TTC549 (cell line): ENCODE results near the gene BRME1.

Experiments used
- FAIRE-seq: peaks from 2 replicates; lab custom pipeline; 2012; peaks lifted over from hg19 to GRCh38; lab: Jason Lieb, UNC

The BRME1 gene

DNA sequence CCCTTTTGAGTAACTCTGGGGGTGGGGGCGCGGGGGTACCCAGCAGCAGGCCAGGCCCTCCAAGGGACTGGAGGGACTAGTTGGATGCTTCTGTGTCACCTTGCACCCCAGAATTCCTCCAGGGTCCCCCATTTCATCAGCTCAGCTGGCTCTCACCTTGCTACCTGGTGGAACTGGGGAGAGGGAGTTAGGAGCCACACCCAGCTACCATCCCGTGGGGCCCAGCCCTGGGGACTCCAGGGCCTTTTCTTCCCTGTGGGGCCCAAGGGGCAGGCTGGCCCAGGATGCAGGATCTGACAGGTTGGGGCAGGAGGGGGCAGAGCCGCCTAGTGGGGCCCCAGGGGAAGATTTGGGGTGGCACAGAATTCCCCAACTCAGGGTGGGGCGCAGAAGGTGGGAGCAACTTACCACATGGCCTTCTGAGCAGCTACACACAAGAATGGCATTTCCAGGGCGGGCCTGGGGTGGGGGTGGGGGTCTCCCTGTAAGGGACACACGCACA lies 61.7 kb downstream of the BRME1 start:
- FAIRE-seq: no peak

DNA sequence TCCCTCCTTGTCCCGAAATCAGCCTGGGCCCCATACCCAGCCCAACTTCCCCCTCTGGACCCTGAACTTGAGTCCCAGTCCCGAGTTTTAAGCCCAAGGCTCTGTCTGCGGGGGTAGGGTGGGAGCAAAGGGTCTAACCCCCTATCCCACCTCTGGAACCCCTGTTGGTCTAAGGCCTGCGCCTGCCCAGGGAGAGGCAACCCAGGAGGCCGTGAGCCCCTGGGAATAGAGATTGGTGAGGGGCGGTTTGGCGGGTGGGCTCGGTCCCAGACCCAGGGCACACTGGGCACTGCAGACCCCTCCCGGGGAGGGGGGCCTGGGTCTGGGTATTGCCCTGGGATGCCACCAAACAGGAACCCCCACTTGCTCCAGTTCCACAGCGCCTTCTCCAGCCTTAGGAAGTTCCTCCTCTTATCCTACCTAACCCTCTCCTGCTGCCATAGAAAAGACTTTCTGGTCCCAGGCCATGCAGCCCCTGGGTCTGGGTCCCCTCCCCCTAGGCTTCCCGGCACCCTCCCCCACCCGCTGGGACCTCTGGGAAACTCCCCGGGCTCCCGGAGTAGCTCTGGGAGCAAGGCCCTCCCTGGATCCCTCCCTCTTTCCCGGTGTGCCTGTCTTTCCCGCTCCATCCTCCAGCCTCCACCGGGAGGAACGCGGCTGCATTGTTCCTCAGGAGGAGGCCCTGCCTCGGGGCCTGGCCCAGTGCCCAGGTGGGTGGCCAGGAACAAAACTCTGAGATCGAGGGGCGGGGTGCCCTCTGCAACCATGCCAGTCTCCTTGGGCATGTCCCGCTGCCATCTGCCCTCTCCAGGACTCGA lies 62.6 kb downstream of the BRME1 start:
- no peak for FAIRE-seq

DNA sequence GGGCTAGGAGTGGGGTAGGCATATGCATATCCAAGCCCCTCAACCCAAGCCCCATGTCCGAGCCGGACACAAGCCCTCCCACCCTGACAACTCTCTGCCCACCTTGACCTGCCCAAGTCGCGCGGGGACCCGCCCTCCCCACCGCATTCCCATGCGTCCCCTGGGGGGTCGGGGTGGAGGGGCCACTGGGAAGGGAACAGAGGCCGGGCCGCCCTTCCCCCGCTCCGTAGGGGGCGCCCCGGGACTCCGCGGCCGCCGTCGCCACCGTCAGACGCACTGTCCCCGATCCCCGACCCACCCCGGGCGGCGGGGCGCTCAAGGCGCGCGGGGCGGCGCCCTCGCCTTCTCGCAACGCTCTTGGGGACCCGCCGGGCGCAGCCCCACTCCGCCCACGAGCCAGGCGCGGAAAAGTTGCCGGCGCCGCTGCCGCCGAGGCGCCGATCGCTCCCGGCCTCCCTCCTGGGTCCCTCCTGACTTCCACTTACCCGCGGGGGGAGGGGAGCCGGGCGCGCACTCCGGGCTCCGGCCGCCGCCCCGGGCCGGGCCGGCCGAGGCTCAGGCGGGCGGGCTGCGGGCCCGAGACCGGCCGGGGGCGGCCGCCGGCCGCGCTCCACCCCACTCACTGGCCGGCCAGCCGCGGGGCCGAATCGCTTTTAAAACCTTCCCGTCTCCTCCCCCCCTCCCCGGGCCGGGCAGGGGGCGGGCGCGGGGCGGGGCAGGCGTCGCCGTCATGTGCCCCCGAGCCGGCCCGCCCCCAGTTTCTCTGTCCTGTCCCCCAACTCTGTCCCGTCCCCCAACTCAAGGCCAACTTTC lies 63.4 kb downstream of the BRME1 start:
- no peak for FAIRE-seq

DNA sequence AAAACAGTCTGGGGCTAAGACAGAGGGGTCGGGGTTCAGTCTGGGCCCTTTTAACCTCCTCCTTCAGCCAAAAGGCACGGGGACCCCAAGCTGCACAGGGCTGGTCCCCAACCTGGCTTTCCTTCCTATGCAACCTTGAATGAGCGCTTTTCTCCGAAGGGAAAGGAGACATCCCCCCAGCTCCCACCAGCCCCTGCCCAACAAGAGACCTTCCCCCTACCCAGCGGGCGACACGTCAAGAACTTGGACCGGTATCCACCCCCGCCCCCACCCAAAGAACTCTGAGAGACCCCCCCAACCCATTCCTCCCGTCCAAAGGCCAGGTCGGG lies 64.0 kb downstream of the BRME1 start:
- no peak for FAIRE-seq

DNA sequence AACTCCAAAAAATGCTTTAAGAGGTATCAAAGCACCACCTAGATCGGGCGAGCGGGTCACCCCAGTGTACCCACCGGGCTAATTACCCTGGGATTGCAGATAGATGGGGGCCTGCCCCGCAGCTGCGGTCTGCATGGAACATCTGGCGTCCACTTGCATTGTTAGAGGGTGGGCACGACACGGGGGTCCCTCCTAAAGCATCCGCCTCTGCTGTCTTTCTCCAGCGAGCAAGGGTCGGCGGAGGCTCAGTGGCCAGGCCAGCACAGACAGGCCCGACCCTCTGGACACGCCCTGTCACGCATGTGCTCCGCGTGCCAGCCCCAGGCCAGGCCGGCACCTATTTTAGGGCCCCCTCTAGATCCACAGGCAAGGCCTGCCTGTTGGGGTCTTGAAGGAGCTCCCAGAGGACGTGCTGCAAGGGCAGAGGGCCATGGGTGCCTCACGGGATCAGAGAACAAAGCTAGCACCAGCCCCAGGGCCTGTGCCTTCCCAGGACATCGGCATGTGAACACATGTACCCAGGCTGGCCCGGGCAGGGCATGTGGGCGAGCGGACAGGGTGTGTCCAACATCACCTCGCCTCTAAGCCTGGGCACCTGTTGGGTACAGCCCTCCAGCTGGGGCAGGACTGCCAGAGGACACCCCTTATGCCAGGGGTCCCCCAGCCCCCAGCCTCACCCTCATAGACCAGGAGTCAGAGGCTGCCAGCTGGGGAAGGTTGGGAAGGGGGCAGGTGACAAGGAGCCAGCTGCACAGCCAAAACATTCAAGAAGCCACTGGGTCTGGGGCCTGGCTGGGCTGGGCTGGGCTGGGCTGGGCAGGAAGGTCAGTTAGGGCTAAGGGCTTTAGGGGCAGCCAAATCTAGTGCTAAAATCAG lies 64.6 kb downstream of the BRME1 start:
- FAIRE-seq: no peak

DNA sequence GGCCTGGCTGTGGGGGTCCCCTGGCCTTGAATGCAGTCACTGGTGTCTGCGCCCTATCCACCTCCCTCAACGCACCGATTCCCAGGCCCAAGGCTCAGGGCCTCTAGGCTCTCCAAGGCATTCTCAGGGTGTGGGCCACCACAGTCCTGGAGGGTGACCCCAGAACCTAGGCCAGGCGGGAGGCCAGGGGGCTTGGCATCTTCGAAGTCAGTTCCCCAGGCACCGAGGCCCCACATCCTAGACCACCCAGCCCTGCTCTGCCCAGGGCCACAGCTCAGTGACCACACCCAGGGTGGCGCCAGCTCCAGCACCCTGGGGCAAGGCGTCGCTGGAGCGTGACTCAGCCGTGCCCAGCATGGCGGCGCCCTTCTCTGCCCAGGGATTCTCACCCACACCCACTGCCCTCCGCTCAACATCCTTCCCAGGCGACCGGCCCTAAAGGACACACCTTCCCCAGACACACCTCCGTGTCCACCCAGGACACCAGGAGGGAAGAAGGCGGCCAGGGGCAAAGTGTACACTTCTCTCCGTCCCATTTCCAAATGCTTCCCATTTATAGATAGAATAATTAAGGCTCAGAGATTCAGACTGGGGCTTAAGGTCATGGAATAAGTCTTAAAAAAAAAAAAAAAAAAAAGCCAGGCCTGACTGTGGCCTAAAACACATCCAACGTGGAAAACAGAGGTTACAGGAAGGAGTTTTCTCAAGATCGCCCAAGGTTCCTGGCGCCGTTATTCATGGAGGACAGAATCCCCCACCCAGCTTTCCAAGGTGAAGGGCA lies 65.4 kb downstream of the BRME1 start:
- no peak for FAIRE-seq

DNA sequence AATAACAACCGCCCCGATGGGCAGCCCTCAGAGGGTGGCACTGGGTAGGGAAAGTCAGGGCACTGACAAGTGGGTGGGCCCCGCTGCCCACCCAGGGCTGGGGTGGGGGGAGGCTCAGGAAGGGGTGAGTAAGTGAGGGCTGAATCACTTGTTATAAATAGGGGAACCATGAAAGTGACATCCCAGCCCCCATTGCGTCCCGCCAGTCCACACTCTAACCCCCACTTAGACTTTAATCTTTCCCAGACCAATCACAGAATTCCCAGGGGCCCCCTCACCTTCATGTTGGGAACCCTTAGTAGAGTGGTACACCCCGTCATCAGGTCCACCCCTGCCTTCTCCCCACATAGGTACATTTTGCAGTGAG lies 66.0 kb downstream of the BRME1 start:
- FAIRE-seq: no peak

GRCh38 chr19:13839130-13839937 lies 66.6 kb downstream of the BRME1 start:
- no peak for FAIRE-seq

DNA sequence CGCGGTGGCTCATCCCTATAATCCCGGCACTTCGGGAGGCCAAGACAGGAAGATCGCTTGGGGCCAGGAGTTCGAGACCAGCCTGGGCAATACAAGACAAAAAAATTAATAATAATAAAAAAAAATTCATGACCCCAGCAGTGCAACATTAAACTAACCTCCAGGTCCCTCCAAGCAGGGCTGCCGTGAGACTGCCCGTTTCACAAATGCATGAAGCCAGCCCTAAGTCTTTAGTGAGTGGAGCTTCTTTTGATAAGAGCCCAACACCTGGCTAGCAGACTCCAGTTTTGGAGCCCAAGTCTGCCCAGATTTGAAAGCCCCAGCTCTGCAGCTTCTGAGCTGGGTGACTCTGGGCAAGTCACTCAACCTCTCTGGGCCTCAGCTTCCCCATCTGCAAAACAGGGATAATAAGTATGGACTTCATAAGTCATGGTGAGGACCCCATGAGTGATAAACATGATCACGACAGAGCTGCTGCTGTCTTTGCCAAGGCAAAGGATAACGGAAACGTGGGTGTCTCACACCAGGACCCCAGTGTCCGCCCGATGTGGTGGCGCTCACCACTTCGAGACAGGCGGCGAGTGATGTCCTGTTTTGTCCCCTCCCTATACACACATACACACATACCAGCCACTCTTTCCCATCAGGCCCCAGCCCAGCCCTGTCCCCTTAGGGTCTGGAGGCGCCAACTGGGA lies 67.3 kb downstream of the BRME1 start:
- no peak for FAIRE-seq

- FAIRE-seq: no peak
These were observed 69.9 kb downstream of the BRME1 start for GRCh38 chr19:13835791-13836723.

DNA sequence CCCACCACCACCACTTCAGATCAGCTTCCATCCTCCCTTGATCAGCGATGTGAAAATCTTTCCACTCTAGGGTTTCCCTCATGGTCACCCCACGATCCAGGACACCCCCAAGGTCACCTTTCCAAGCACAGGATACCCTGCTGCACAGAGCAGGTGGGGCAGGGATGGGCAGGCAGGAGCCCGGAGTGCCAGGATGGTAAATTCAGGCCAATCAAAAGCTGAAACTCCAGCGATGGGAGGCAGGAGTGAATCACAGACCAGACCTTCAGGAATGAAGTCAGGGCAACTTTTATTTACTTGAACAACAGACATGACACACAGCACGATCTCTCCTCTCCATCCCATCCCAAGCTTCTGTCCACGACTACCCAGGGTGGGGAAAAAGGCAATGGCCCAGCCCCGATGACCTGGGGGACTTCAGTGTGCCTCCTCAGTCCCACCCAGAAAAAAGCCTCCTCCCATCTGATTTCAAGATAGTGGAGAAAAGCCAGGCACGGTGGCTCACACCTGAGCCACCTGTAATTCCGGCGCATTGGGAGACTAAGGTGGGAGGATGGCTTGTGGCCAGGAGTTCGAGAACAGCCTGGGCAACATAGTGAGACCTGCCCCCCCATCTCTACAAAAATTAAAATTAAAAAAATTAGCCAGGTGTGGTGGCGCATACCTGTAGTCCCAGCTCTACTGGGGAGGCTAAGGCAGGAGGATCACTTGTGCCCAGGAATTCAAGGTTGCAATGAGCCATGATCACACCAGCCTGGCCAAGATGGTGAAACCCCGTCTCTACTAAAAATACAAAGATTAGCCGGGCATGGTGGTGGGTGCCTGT lies 71.5 kb downstream of the BRME1 start:
- FAIRE-seq: no peak

DNA sequence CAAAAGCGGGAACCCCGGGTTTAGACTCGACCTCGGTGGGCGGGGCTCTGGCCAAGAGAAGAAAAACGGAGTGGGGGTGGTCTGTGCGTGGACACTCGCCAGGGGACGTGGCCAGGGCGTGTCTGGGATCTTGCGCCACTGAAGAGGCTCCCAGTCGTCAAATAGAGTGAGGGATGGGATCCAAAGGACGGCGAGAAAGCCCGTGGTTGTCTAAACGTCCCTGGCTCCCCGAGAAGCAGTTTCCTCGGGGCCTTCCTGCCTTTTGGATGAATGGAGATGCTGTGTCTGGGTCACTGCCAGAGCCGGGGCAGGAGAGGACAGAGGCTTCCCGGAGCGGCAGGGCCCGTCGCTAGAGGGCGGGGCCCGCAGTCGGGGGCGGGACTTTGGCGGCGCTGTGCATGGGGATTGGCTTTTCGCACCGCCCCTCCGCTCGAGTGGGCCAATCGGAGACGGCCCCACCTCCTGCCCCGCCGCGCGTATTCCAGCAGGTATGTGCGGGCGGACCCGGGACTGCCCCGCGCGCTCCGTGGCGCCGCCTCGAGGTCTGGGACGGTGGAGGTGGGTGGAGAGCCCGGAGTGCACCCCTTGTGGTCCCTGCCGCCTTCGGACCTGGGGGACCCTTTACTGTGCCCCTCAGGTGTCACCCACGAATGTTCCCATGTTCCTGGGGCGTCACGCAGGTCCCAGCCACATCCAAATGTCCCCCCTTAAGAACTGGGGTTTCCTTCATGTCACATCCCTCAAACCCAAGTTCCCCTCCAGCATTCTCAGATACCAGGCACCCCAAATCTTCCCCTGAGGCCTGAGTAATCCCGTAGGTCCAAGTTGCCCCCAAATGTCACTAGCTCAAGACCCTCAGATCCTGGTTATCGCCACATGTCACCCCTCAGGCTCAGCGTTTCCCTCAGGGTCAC lies 72.3 kb downstream of the BRME1 start:
- no peak for FAIRE-seq
